NCI-H748 (cell line): ENCODE data around the gene C11orf24.

Experiments
- DNase-seq: peaks from one replicate; lab custom pipeline; 2025; ENCODE audit not compliant: unreplicated experiment; lab: John Stamatoyannopoulos, UW

Gene C11orf24

DNA sequence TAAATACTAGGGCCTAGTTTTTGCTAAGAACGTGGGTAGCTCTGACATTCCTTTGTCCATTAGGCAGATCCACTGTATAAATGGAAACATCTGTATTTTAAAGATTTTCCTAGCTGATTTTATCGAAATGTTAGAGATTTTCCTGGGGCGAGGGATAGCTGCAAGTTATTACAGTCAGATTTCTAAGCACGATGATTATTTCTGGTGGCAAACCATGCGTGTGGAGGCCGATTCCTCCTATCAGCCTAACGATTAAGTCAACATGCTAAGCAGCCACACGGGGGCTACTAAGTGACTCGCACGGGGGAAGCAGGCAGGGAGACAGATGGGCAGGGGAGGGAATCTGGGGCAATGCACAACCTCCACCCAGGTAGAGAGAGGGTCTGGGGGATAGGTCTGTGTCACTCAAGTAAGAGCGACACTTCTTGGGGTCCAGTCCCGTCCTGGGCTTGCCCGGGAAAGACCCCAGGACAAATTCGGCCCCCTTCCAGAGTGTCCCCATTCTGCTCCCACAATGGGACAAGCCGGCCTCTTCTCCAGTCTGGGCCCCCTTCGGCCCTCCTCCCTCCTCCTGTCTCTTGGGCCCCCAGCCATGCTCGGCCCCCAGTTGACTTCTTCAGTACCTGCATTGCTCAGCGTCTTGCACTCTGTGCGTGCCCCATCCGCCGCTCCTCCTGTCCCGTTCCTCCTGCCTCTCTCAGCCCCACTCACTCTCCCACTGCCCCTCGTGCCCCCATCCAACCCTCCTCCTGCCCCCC, 571 bp downstream of the C11orf24 start:
- peak; percentile 83 for DNase-seq

DNA sequence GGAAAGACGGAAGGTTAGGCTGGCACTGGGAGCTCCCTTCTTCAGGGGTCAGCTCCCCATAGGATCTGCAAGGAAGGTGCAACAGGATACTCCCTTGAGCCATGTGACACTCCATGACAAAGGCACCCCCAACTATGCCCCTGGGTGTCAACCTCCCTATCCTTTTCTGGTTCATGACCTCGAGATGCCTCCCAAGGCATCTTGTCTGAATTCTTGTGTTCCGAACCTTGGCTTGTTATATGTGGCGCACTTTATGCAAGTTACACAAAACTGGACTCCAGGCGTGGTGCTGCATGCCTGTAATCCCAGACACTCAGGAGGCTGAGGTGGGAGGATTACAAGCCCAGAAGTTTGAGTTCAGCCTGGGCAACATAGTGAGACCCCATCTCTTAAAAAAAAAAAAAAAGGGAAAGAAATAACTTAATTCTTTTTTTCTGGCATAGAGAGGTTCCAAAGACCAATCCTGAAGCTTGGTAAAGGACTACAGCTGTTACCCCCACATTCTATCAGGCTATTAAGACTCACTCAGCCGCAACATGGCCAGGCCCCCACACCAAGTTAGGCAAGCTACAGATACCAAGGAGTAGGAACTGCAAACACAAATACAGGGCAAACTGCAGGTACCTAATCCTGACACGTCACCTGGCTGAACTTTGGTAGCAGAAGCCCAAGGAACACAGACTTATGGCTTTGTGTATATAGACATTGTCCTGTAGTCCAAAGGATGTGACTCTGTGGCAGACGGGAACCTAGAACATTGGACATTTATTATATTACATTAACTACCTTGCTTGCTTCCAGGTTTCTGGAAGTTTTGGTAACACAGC, 1.4 kb downstream of the C11orf24 start:
- no peak for DNase-seq

DNA sequence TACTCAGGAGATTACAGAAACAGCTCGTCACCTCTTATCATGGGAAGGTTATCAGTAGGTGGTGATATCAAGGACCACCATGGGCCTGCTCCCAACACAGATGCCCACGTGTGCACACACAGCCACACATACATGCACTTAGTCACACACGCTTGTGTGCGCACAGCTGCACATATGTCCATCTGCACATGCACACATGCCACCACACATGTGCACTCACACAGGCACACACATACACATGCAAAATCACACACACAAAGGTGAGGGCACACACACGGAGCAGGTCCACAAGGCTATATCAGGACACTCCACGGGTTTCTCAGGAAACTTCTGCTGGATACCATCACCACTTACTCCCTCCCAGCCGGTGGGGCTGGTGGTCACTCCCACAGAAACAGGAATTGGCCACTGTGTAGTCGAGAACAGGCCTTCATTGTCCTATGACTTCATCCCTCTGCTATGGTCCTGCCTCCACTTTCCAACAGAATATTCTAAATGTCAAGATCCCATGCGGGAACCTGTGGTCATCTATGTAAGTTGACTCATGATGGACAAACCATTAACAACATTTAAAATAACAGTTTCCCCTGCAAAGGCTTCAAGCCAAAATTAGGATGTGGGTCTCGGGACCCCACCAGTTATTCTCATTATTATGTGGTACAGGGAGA, 2.2 kb downstream of the C11orf24 start:
- no peak for DNase-seq

DNA sequence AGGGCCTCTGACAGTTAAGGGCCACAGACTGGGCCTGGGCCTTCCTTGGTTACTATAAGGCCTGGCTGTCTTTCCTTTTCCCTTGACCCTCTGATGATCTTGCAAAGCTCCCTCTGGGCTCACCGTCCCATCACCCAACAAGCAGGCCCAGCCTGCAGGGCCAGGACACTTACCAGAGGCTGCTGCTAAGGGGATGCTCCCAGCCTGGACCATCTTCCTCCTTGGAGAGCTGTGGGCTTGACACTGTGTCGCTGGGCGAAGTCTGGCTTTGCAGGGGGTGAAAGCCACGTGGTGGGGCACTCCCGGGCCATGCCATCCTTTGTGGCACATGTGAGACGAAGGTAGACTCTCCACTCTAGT, 3.9 kb downstream of the C11orf24 start:
- no peak for DNase-seq

DNA sequence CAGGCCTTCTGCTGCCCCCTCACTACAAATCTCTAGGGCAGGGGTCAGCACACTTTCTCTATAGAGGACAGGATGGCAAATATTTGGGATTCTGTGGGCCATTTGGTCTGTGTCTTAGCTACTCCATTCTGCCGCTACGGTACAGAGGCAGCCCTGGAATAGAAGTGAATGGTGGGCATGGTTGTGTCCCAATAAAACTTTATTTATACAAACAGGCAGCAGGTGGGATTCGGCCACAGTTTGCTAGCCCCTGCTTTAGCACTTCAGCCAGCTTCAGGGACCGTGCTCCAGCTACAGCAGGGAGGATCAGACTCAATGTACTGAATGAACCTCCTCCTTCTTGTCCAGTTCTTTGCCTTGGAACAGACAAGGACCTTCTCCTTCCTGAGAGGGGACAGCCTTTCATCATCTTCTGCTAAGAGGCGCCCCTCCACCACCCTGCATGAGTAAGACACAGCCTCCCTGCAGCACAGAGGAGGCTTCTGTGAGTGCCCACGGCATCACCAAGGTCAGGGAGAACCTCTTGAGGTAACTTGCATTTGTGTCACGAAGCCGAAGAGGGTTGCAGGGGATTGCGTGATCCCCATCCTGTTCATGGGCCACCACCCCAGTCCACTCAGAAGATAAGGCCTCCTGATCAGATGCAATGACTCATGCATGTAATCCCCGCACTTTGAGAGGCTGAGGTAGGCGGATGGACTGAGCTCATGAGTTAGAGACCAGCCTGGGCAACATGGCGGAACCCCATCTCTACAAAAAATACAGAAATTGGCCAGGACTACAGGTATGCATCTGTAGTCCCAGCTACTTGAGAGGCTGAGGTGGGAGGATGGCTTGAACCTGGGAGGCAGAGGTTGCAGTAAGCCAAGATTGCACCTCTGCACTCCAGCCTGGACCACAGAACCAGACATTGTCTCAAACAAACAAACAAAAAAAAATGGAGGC, 4.6 kb downstream of the C11orf24 start:
- no peak for DNase-seq

DNA sequence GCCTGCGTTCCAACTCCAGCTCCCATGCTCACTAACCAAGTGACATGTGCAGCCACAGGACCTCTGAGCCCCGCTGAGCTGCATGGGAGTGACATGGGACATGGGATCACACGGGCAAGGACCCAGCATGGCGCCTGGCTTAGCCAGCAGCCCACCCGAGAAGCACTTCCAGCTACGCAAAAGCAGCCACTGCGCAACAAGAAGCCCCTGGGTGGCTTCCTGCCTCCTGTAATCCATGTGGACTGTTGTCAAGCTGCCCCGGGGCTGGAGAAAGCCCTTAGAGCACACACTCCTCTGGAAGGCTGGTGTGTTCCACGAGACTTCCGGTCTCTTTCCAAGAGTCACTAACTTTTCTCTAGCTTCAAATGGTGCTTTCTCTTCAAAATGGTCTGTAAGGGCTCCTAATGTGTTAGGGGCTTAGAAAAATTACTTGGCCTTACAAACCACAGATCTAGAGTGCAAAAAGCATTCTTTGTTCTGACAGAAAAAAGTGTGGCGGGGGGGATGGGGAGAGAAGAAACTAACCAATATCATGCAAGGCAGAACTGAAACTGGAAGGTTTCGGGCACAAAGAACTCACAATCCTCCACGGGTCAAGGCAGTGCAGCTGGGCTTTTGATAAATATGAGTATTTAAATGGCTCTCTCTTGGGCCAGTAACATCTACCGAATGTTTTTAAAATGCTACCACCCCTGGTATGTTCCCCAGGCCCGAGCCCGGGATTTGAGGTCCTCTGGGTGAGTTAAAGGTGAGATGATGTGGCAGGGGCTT, 5.5 kb downstream of the C11orf24 start:
- DNase-seq = no peak

DNA sequence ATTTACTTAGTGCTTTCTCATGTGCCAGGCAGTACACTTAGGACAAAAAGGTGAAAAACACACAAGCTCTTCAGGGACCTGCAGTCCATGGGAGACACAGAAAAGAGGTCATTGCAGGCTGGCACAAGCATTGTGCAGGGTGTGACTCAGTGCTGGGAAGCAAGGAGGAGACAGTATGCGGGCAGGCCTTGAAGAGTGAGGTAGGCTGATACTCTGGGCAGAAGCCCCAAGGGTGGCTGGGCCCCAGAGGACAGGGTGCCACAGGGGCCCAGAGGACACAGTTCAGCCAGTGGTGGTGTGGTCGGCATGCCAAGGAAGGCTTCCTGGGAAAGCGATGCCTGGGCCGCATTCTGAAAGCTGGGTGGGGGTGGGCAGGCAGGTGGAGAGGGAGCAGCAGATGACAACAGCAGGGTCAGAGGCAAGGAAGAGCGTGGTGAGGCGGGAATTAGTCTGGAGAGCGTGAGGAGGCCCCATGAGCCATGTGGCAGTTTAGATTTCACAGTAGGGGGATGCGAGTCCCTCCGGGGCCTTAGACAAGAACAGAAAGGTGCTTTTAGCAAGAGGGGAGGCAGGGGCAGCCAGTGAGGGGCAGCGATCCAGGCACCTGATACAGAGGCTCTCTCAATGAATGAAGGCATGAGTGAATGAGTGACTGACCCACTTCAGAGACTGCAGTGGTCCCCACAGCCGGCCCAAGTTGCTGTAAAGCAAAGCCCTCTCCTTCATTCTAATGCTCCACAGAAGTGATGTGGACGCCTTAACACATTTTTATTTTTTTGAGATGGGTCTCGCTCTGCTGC, 6.8 kb downstream of the C11orf24 start:
- no peak for DNase-seq

DNA sequence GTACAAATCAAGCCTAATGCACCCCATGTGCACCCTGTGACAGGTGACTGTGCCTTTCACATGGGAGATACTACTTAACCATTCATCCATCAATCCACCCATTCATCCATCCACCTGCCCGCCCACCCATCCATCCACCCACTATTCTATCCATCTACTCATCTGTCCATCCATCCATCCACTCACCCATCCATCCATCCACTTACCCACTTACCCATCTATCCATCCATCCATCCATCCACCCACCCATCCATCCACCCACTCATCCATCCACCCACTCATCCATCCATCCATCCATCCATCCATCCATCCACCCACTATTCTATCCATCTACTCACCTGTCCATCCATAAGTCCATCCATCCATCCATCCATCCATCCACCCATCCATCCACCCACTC, 7.5 kb downstream of the C11orf24 start:
- DNase-seq = no peak

DNA sequence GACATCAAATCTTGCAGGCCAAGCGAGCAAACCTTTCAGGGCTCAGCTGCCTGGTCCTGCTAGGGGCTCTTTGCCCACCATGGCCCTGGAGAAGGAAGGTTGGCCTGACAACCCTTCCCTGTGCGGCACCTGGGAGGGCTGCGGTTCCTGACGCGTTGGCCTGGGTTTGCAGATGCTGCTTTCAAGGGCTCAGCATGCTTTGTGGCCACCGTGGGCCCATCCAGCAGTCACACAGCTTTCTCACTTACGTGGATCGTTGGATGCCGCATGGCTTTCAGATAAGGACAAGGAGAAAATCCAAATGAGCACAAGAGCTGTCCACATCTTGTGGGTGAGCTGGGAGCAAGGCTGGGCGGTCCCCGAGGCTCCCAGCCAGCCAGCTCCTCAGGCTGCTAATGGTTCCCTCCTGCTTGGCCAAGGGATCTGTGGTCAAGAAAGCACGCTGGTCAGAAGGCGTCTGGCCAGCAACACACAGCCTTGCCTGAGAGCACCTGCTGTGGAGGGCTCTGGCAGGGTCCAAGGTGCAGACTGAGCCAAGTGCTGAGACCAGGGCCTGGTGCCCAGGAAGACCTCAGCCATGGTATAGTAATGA, 8.2 kb downstream of the C11orf24 start:
- no peak for DNase-seq

DNA sequence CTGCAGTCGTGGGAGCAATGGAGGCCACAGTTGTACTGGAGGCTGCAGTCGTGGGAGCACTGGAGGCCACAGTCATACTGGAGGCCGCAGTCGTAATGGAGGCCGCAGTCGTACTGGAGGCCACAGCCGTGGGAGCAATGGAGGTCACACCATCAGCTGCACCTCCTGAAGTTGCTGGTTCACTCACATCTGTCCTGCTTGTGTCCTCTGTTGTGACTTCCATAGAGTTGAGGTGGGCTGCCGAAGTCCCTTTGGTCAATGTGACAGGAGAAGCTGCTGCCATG, 9.3 kb downstream of the C11orf24 start:
- DNase-seq = no peak

DNA sequence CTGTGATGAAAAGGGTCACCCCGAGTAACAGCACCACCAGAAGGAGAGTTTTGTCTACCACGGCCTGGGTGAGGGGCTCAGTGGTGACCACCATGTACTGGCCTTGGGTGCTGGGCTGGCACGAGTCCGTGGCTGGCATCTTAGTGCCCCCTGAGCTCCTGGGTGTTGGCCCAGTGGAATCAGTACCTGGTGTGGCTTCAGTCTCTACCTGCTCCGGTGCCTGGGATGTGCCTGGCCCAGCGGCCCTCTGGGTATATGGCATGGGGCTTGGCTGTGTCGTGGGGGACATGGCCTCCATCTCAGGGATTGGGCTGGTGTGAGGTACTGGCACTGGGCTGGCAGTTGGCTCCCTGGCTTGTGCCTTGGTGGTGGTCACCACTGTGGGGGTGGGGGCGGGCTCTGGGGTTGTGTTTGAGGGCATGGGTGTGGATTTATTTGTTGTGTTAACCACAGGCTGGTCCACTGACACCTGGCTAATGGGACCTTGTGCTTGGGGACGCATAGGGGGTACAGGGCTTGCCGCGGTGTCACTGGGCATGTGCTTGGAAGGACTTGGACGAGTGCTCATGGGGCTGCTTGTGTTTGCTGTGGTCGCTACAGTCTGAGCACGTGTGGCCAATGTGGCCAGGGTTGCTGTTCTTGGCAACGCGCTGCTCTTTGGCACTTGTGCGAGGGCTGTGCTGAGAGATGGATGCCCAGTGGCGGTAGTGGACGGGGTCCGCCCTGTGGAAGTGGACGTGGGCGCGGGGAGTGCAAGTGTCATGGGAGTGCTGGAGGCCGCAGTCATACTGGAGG, 9.8 kb downstream of the C11orf24 start:
- no peak for DNase-seq

DNA sequence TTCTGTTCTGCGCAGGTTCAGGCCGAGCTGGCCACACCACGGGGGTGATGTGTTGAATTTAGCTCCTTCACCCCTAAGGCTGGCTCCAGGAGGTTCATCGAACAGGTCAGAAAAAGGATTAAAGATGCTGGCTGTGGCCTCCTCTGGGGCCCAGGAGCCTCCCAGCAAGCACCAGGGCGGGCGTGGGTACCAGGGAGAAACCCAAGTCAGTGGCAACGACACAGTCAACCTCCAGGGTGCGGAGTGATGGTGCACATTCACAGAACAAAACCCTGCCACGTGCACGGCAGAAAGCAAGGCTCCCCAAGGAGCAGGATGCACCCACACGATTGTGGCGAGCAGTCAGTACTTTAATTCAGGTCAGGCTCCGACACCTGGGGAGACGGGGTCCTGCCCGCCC, 10.8 kb downstream of the C11orf24 start:
- no peak for DNase-seq

DNA sequence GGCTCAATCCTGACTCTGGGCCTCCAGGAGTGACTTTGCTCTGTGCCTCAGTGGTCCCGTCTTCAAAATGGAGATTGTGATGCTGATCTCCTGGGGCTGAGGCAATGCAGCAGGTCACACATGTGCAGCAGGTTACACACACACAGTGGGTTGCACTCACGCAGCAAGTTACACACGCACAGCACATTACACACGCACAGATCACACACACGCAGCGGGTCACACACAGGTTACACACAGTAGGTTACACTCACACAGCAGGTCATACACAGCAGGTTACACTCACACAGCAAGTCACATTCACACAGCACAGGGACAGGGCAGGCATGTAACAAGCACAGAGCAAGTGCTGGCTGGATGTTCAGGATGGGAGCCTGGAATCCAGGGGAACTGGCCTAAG, 11.3 kb downstream of the C11orf24 start:
- DNase-seq = no peak

DNA sequence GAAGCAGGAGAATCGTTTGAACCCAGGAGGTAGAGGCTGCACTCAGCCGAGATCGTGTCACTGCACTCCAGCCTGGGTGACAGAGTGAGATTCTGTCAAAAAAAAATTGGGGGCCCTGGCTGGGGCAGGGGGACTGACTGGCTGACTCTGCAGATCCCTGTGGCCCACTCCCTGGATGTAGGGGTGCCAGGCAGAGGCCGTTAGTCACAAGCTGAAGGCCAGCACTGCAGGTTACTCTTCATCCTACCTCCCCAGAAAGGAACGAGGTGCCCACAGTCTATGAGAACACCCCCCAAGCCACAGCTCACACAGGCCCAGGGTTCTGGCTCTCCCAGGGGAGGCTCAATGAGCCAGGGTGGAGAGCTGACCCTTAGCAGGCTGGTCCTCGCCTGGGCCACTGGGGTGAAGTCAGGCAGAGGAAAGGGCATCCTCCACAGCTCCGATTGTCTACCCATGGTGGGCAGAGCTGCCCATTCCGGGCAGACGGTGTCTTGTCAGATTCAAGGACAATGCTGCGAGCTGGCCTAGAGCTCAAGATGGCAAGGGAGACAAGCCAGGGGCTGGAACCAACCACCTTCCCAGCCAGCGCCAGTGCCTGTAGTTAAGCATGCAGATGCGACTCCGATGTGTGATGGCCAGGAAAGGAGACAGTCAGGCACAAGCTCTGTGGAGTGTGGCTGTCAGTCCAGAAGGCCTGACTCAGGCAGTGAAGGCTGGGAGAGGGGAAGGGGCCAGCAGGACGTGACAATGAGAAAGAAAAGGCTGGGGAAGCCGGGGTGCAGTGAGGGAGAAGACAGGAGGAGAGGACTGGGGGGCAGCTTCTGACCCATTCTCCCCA, 12.4 kb downstream of the C11orf24 start:
- DNase-seq = no peak

DNA sequence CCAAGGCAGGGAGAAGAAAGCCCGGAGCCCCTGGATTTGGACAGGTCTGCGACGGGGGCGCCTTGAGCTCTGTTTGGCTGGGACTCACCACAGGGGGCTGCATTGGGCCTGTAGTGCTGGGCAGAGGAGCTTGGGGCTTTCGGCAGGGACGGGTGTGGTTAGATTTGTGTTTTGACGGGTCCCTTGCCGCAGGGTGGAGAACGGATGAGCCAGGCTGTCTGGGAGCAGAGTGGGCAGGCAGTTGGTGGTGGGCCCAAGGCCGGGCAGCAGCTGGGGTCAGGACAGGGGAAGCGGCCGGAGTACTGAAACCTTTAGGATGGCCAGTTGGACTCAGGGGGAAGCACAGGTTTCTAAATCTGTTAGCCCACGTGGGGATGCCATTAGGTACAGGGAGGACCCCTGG, 13.4 kb downstream of the C11orf24 start:
- no peak for DNase-seq

DNA sequence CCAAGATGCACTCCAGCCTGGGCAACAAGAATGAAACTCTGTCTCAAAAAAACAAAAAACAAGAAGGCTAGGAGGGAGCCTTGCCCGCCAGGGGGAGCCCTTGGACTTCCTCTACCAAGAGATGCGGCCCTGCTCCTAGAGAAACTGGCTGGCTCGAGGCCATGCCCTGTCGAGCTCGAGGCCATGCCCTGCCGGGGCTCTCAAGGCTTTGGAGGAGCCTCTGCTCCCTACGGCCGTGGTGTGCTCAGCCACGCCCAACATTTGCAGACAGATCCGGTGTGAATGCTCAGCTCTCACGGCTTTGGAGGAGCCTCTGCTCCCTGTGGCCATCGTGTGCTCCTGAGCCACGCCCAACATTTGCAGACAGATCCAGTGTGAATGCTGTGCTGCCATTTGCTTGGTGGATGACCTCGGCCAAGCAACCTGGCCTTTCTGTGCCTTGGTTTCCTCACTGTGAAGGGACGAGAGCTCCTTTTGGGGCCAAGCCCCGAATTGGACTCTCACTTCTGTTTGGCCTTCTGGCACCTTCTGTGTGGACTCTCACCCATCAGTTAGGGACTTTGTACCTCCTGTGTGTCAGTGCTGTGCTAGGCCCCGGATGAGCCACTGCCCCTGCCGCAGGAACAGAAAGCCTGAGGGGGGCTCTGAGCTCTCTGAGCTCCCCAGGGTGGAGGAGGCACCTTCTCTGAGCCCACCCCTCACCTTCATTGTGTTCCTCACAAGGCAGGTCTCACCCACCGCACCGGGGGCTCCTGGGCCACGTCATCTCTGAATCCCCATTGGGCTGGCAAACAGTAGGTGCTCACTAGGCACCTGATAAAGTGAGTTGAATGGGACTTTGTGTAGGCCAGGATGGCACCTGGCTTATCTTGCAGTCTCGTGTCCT, 14.1 kb downstream of the C11orf24 start:
- peak; percentile 89 for DNase-seq

DNA sequence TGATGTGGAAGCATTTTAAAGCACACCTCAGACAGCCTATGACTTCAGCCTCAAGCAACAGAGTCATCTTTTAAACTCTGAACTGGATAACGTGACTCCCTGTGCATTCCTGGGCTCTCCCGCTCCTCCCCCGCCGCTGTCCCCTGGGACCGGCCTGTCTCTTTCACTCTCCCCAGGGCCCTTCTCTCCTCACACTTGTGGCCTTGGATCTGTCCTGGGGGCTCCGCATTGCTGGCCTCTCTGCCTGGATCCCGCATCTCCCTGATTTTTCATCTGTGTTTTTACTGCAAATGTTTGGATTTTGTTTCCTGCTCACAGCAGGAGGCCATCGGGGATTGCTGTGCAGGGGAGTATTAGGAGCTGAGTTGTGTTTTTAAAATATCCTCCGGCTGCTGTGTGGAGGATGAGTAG, 15.4 kb downstream of the C11orf24 start:
- no peak for DNase-seq
